PC-3 (cell line): ENCODE data around the gene DNAJA3. TPM values are rescaled to one million over a fixed set of nuclear protein-coding genes. Genes with fewer than 3 reads are reported as not detected.

Source experiments
- ATAC-seq: fragments of 200-7000 bp; cut with Tn5 transposase; 2 replicates; pipeline ENCODE4 v1.9.1; 2020; ENCODE audit warnings: mild to moderate bottlenecking, moderate library complexity
- BruUV-seq: library from RNA; stranded (reverse); fragments of 400-500 nt; replicated peaks from 2 replicates; lab custom pipeline; 2021; lab: Mats Ljungman, UMichigan
- CTCF ChIA-PET: fragments of 300-600 bp; sonication (Branson Sonifier 250); formaldehyde crosslinking; loops from one replicate; lab custom pipeline; 2022; ENCODE audit warnings: antibody characterized with exemption; lab: Charles Lee
- POLR2A ChIA-PET: fragments of 300-600 bp; sonication (Branson Sonifier 250); formaldehyde crosslinking; loops from one replicate; lab custom pipeline; 2022; ENCODE audit warnings: antibody characterized with exemption; ENCODE audit not compliant: unreplicated experiment; lab: Charles Lee
- DNase-seq: peaks from one replicate; pipeline ENCODE4 v3.0.0-alpha.2; 2015
- H2AFZ ChIP-seq: fragments of 300-600 bp; sonication (generic); 2 replicates; pipeline ENCODE4 v1.6.0; 2016; ENCODE audit warnings: antibody characterized with exemption, low read length
- H3F3A ChIP-seq: fragments of 300-600 bp; sonication (generic); one replicate; pipeline ENCODE4 v1.6.0; 2017; ENCODE audit warnings: antibody characterized with exemption, low read length, control low read depth, mild to moderate bottlenecking; ENCODE audit not compliant: unreplicated experiment
- H3K27ac ChIP-seq: fragments of 300-600 bp; sonication (generic); 2 replicates; pipeline ENCODE4 v1.5.1; 2016; ENCODE audit warnings: mild to moderate bottlenecking, low read length
- H3K27me3 ChIP-seq: fragments of 300-600 bp; sonication (generic); 2 replicates; pipeline ENCODE4 v1.6.1; 2016; ENCODE audit warnings: low read length, mixed read lengths
- H3K36me3 ChIP-seq: fragments of 300-600 bp; sonication (generic); 2 replicates; pipeline ENCODE4 v1.6.1; 2016; ENCODE audit warnings: low read depth, mixed run types, low read length, mixed read lengths
- H3K4me1 ChIP-seq: fragments of 300-600 bp; sonication (generic); 2 replicates; pipeline ENCODE4 v1.5.1; 2016; ENCODE audit warnings: low read length; ENCODE audit not compliant: insufficient read depth
- H3K4me2 ChIP-seq: fragments of 300-600 bp; sonication (generic); 2 replicates; pipeline ENCODE4 v1.6.0; 2016; ENCODE audit warnings: low read length
- H3K4me3 ChIP-seq: fragments of 300-600 bp; sonication (generic); 2 replicates; pipeline ENCODE4 v1.5.1; 2016; ENCODE audit warnings: mild to moderate bottlenecking, low read length, mixed read lengths
- H3K79me2 ChIP-seq: fragments of 300-600 bp; sonication (generic); 2 replicates; pipeline ENCODE4 v1.6.1; 2017; ENCODE audit warnings: low read length, mixed read lengths
- H3K9ac ChIP-seq: fragments of 300-600 bp; sonication (generic); 2 replicates; pipeline ENCODE4 v1.6.0; 2016; ENCODE audit warnings: mild to moderate bottlenecking, low read length
- H3K9me2 ChIP-seq: fragments of 300-600 bp; sonication (generic); replicated peaks from 2 replicates; pipeline ENCODE4 v1.6.1; 2016; ENCODE audit warnings: mixed run types, low read length, mixed read lengths
- H3K9me3 ChIP-seq: fragments of 300-600 bp; sonication (generic); 2 replicates; pipeline ENCODE4 v1.6.1; 2016; ENCODE audit warnings: low read length, mixed read lengths
- H4K20me1 ChIP-seq: fragments of 300-600 bp; sonication (generic); 2 replicates; pipeline ENCODE4 v1.6.1; 2016; ENCODE audit warnings: low read length, mixed read lengths
- CTCF ChIP-seq: fragments of 300-600 bp; sonication (generic); conservative IDR thresholded peaks from 2 replicates; pipeline ENCODE4 v1.5.1; 2017; ENCODE audit warnings: antibody characterized with exemption, low read depth, mild to moderate bottlenecking, low read length
- EZH2 ChIP-seq: fragments of 300-600 bp; sonication (generic); IDR thresholded peaks from one replicate; pipeline ENCODE4 v1.6.1; 2017; ENCODE audit warnings: antibody characterized with exemption, mild to moderate bottlenecking, low read length; ENCODE audit not compliant: unreplicated experiment
- EZH2phosphoT487 ChIP-seq: fragments of 300-600 bp; sonication (generic); IDR thresholded peaks from 2 replicates; pipeline ENCODE4 v1.6.1; 2018; ENCODE audit warnings: mild to moderate bottlenecking, antibody characterized with exemption, low read length, borderline replicate concordance
- intact Hi-C: fragments of 100-400 bp; cut with micrococcal nuclease; formaldehyde crosslinking; loops from 2 replicates; pipeline ENCODE4 v1.9.0; 2023
- total RNA-seq: library from RNA; depleted of rRNA; stranded (reverse); fragments of >200 nt; gene quantifications from 2 replicates; pipeline ENCODE4 v1.2.3, GENCODE V29; 2014

Gene DNAJA3
- total RNA-seq, 1 experiment from 2014 or later, result 123 TPM

- no peak overlapping the region for H3K9ac ChIP-seq
- no peaks in the 10 kb centered on the region for H3K27me3 ChIP-seq
- H2AFZ ChIP-seq, result no peak overlapping the region
- H3K27ac ChIP-seq, result no peak overlapping the region
- no peak for TF ChIP-seq CTCF
- H3K4me1 ChIP-seq, result peaks cover 25% of the 10 kb centered on the region
- ChIA-PET CTCF (no interaction called here), POLR2A (no interaction called here)
- H3F3A ChIP-seq, result peaks cover 15% of the 10 kb centered on the region
- ATAC-seq (no peak), DNase-seq (no peak)
- no TSS peak for BruUV-seq
- no peak overlapping the region for H3K4me3 ChIP-seq
- no peaks in the 10 kb centered on the region for H3K9me2 ChIP-seq
- H3K79me2 ChIP-seq, result peaks cover 5% of the 10 kb centered on the region
- H3K36me3 ChIP-seq, result no peaks in the 10 kb centered on the region
- no peak overlapping the region for H3K4me2 ChIP-seq
- no peaks in the 10 kb centered on the region for H3K9me3 ChIP-seq
- intact Hi-C loops, result no loop called here
- H4K20me1 ChIP-seq, result no peaks in the 10 kb centered on the region
Observed at GRCh38 chr16:4467916-4468315, 42.2 kb downstream of the DNAJA3 start.

GRCh38 chr16:4468972-4469371 is 43.3 kb downstream of the DNAJA3 start:
- Histone ChIP-seq H3K9me2 (no peaks in the 10 kb centered on the region), H3K27me3 (no peaks in the 10 kb centered on the region), H3K79me2 (peaks cover 15% of the 10 kb centered on the region), H3K4me1 (peaks cover 20% of the 10 kb centered on the region), H3K4me2 (no peak overlapping the region), H4K20me1 (no peaks in the 10 kb centered on the region), H3F3A (peaks cover 6% of the 10 kb centered on the region), H2AFZ (no peak overlapping the region), H3K9me3 (no peaks in the 10 kb centered on the region), H3K9ac (no peak overlapping the region), H3K4me3 (no peak overlapping the region), H3K27ac (no peak overlapping the region), H3K36me3 (no peaks in the 10 kb centered on the region)
- ChIA-PET POLR2A (no interaction called here), CTCF (no interaction called here)
- BruUV-seq, result no TSS peak
- no peak for TF ChIP-seq EZH2
- intact Hi-C loops, result no loop called here
- DNase-seq (no peak), ATAC-seq (no peak)

- no peak for TF ChIP-seq CTCF
- TF ChIP-seq EZH2, result no peak
- TF ChIP-seq EZH2phosphoT487, result no peak
Observed at GRCh38 chr16:4471869-4472268, 46.2 kb downstream of the DNAJA3 start.

More at GRCh38 chr16:4471869-4472268, 46.2 kb downstream of the DNAJA3 start:
- H2AFZ ChIP-seq, result no peak overlapping the region
- BruUV-seq, result no TSS peak
- H3K27me3 ChIP-seq, result no peaks in the 10 kb centered on the region
- no peak overlapping the region for H3K4me3 ChIP-seq
- H4K20me1 ChIP-seq, result no peaks in the 10 kb centered on the region
- no peaks in the 10 kb centered on the region for H3K9me2 ChIP-seq
- intact Hi-C loops, result no loop called here
- H3K9ac ChIP-seq, result no peak overlapping the region
- H3K36me3 ChIP-seq, result no peaks in the 10 kb centered on the region
- ChIA-PET CTCF (no interaction called here), POLR2A (no interaction called here)
- H3K4me2 ChIP-seq, result no peak overlapping the region
- H3F3A ChIP-seq, result no peaks in the 10 kb centered on the region
- peaks cover 28% of the 10 kb centered on the region for H3K79me2 ChIP-seq
- no peak overlapping the region for H3K27ac ChIP-seq
- ATAC-seq, result no peak
- no peaks in the 10 kb centered on the region for H3K9me3 ChIP-seq
- peaks cover 17% of the 10 kb centered on the region; the same call in 1 of the 2 replicates for H3K4me1 ChIP-seq
- DNase-seq, result no peak
